Activated T-helper 1 cell treated with anti-CD3 and anti-CD28 coated beads, Interleukin-12 subunit alpha, Interleukin-12 subunit beta, Interleukin-2, Interleukin-4 antibody, amounts not matched to agents 30 ng/mL and 10 ng/mL and 1 ng/mL, durations not matched to agents 14 hours and 24 hours and 36 hours (primary cell): Measurements from ENCODE around the gene AATF. TPM values are rescaled to one million over a fixed set of nuclear protein-coding genes. Genes with fewer than 3 reads are reported as not detected.

Experiments
- DNase-seq: peaks from one replicate; pipeline ENCODE4 v3.0.0; 2021; ENCODE audit warnings: low spot score
- H3K27ac Mint-ChIP-seq: one replicate; pipeline ENCODE4 v1.8.0; 2021; ENCODE audit warnings: mild to moderate bottlenecking, mixed read lengths
- H3K27me3 Mint-ChIP-seq: one replicate; pipeline ENCODE4 v1.8.0; 2022; ENCODE audit warnings: mild to moderate bottlenecking, moderate library complexity, mixed read lengths; ENCODE audit not compliant: insufficient read depth
- H3K36me3 Mint-ChIP-seq: one replicate; pipeline ENCODE4 v1.8.0; 2021; ENCODE audit warnings: low read depth, mixed read lengths
- H3K4me1 Mint-ChIP-seq: one replicate; pipeline ENCODE4 v1.8.0; 2021; ENCODE audit warnings: low read depth, mixed read lengths
- H3K4me3 Mint-ChIP-seq: one replicate; pipeline ENCODE4 v1.8.0; 2021; ENCODE audit warnings: mild to moderate bottlenecking, moderate library complexity, mixed read lengths
- H3K9me3 Mint-ChIP-seq: one replicate; pipeline ENCODE4 v1.8.0; 2021; ENCODE audit warnings: mixed read lengths
- intact Hi-C: fragments of 100-400 bp; cut with micrococcal nuclease; formaldehyde crosslinking; loops from one replicate; pipeline ENCODE4 v1.15.1; 2024
- total RNA-seq: library from RNA; stranded (reverse); gene quantifications from 2 replicates; pipeline ENCODE4 v1.2.3, GENCODE V29; 2022

The AATF gene
- total RNA-seq, 1 donor from 2014 or later, result 119 TPM

- Mint-ChIP-seq H3K27me3 (no peaks in the 10 kb centered on the region), H3K36me3 (peaks cover 33% of the 10 kb centered on the region), H3K4me1 (peaks cover 51% of the 10 kb centered on the region), H3K9me3 (no peaks in the 10 kb centered on the region), H3K4me3 (peak overlapping the region; percentile 22), H3K27ac (no peak overlapping the region)
- intact Hi-C loops, result no loop called here
- DNase-seq, result no peak
These were observed 140.2 kb downstream of the AATF start for GRCh38 chr17:37088913-37089312.

- peaks cover 36% of the 10 kb centered on the region for H3K36me3 Mint-ChIP-seq
- H3K4me3 Mint-ChIP-seq, result peak overlapping the region; percentile 48
- peak overlapping the region; percentile 87 for H3K27ac Mint-ChIP-seq
- no peaks in the 10 kb centered on the region for H3K27me3 Mint-ChIP-seq
- peaks cover 51% of the 10 kb centered on the region for H3K4me1 Mint-ChIP-seq
- intact Hi-C loops, result no loop called here
- DNase-seq, result peak; percentile 56
- no peaks in the 10 kb centered on the region for H3K9me3 Mint-ChIP-seq
These were observed 141.2 kb downstream of the AATF start for GRCh38 chr17:37089956-37090355.

GRCh38 chr17:37090941-37091340 lies 142.2 kb downstream of the AATF start:
- peaks cover 34% of the 10 kb centered on the region for H3K36me3 Mint-ChIP-seq
- DNase-seq, result no peak
- H3K27me3 Mint-ChIP-seq, result no peaks in the 10 kb centered on the region
- no peaks in the 10 kb centered on the region for H3K9me3 Mint-ChIP-seq
- H3K27ac Mint-ChIP-seq, result peak overlapping the region; percentile 87
- H3K4me1 Mint-ChIP-seq, result peaks cover 51% of the 10 kb centered on the region
- no peak overlapping the region for H3K4me3 Mint-ChIP-seq
- intact Hi-C loops, result no loop called here

- no peaks in the 10 kb centered on the region for H3K27me3 Mint-ChIP-seq
- H3K27ac Mint-ChIP-seq, result no peak overlapping the region
- H3K36me3 Mint-ChIP-seq, result peaks cover 39% of the 10 kb centered on the region
- intact Hi-C loops, result no loop called here
- H3K4me1 Mint-ChIP-seq, result peaks cover 50% of the 10 kb centered on the region
- no peak for DNase-seq
- no peaks in the 10 kb centered on the region for H3K9me3 Mint-ChIP-seq
- no peak overlapping the region for H3K4me3 Mint-ChIP-seq
These were observed 143.3 kb downstream of the AATF start for GRCh38 chr17:37092071-37092470.

GRCh38 chr17:37092701-37093100 lies 143.9 kb downstream of the AATF start:
- Mint-ChIP-seq H3K27me3 (no peaks in the 10 kb centered on the region), H3K27ac (no peak overlapping the region), H3K36me3 (peaks cover 35% of the 10 kb centered on the region), H3K4me3 (no peak overlapping the region), H3K4me1 (peaks cover 44% of the 10 kb centered on the region), H3K9me3 (no peaks in the 10 kb centered on the region)
- intact Hi-C loops, result no loop called here
- no peak for DNase-seq

- no peak overlapping the region for H3K27ac Mint-ChIP-seq
- no peaks in the 10 kb centered on the region for H3K9me3 Mint-ChIP-seq
- intact Hi-C loops, result no loop called here
- H3K4me3 Mint-ChIP-seq, result no peak overlapping the region
- H3K36me3 Mint-ChIP-seq, result peaks cover 34% of the 10 kb centered on the region
- no peak for DNase-seq
- peaks cover 27% of the 10 kb centered on the region for H3K4me1 Mint-ChIP-seq
- H3K27me3 Mint-ChIP-seq, result no peaks in the 10 kb centered on the region
These were observed 145.6 kb downstream of the AATF start for GRCh38 chr17:37094391-37094790.

GRCh38 chr17:37096071-37096470 lies 147.3 kb downstream of the AATF start:
- DNase-seq, result no peak
- no peak overlapping the region for H3K4me3 Mint-ChIP-seq
- peaks cover 27% of the 10 kb centered on the region for H3K36me3 Mint-ChIP-seq
- no peaks in the 10 kb centered on the region for H3K27me3 Mint-ChIP-seq
- intact Hi-C loops, result no loop called here
- H3K4me1 Mint-ChIP-seq, result peaks cover 10% of the 10 kb centered on the region
- no peak overlapping the region for H3K27ac Mint-ChIP-seq
- no peaks in the 10 kb centered on the region for H3K9me3 Mint-ChIP-seq

- intact Hi-C loops, result no loop called here
These were observed 148.4 kb downstream of the AATF start for GRCh38 chr17:37097154-37097553.

GRCh38 chr17:37098152-37098551 lies 149.4 kb downstream of the AATF start:
- H3K36me3 Mint-ChIP-seq, result peaks cover 27% of the 10 kb centered on the region
- no peaks in the 10 kb centered on the region for H3K27me3 Mint-ChIP-seq
- DNase-seq, result no peak
- intact Hi-C loops, result no loop called here
- H3K4me1 Mint-ChIP-seq, result no peaks in the 10 kb centered on the region
- H3K9me3 Mint-ChIP-seq, result no peaks in the 10 kb centered on the region
- H3K4me3 Mint-ChIP-seq, result no peak overlapping the region
- peak overlapping the region; percentile 10 for H3K27ac Mint-ChIP-seq

More at GRCh38 chr17:37097154-37097553, 148.4 kb downstream of the AATF start:
- Mint-ChIP-seq H3K9me3 (no peaks in the 10 kb centered on the region), H3K27ac (no peak overlapping the region), H3K4me3 (no peak overlapping the region), H3K27me3 (no peaks in the 10 kb centered on the region), H3K4me1 (peaks cover 5% of the 10 kb centered on the region), H3K36me3 (peaks cover 27% of the 10 kb centered on the region)
- no peak for DNase-seq

GRCh38 chr17:37098910-37099664 lies 150.3 kb downstream of the AATF start:
- Mint-ChIP-seq H3K4me1 (no peaks in the 10 kb centered on the region), H3K9me3 (no peaks in the 10 kb centered on the region), H3K27me3 (no peaks in the 10 kb centered on the region), H3K4me3 (no peak overlapping the region), H3K27ac (no peak overlapping the region), H3K36me3 (peaks cover 26% of the 10 kb centered on the region)
- DNase-seq, result no peak
- intact Hi-C loops, result no loop called here

GRCh38 chr17:37100231-37100630 lies 151.5 kb downstream of the AATF start:
- Mint-ChIP-seq H3K36me3 (peaks cover 19% of the 10 kb centered on the region), H3K4me3 (no peak overlapping the region), H3K9me3 (no peaks in the 10 kb centered on the region), H3K4me1 (no peaks in the 10 kb centered on the region), H3K27ac (no peak overlapping the region), H3K27me3 (no peaks in the 10 kb centered on the region)
- intact Hi-C loops, result no loop called here
- DNase-seq, result no peak

- DNase-seq, result no peak
- Mint-ChIP-seq H3K36me3 (peaks cover 18% of the 10 kb centered on the region), H3K4me3 (no peak overlapping the region), H3K4me1 (no peaks in the 10 kb centered on the region), H3K27ac (no peak overlapping the region), H3K27me3 (no peaks in the 10 kb centered on the region), H3K9me3 (no peaks in the 10 kb centered on the region)
- intact Hi-C loops, result no loop called here
These were observed 152.6 kb downstream of the AATF start for GRCh38 chr17:37101306-37101705.

- Mint-ChIP-seq H3K9me3 (no peaks in the 10 kb centered on the region), H3K4me1 (no peaks in the 10 kb centered on the region), H3K4me3 (no peak overlapping the region), H3K36me3 (peaks cover 5% of the 10 kb centered on the region), H3K27ac (no peak overlapping the region), H3K27me3 (no peaks in the 10 kb centered on the region)
- intact Hi-C loops, result no loop called here
- no peak for DNase-seq
These were observed 154.5 kb downstream of the AATF start for GRCh38 chr17:37103231-37103630.

- Mint-ChIP-seq H3K4me3 (no peak overlapping the region), H3K27me3 (no peaks in the 10 kb centered on the region), H3K27ac (no peak overlapping the region), H3K4me1 (no peaks in the 10 kb centered on the region), H3K36me3 (peaks cover 11% of the 10 kb centered on the region), H3K9me3 (no peaks in the 10 kb centered on the region)
- intact Hi-C loops, result no loop called here
- no peak for DNase-seq
These were observed 157.3 kb downstream of the AATF start for GRCh38 chr17:37106049-37106448.
